Naive B cell (primary cell): ENCODE measurements around the gene SMIM5. TPM values are rescaled to one million over a fixed set of nuclear protein-coding genes. Genes with fewer than 3 reads are reported as not detected.
A peak's percentile ranks its signal among the peaks of the same experiment; 100 is the strongest.

Experiments used
- ATAC-seq, 2 donors: fragments of 150-1000 bp; cut with Tn5 transposase; 2 replicates each; pipeline ENCODE4 v1.10.0; 2021; ENCODE audit warnings: low read depth in 2 of 2, mild to moderate bottlenecking in 2 of 2, moderate library complexity in 2 of 2
- DNase-seq: peaks from one replicate; pipeline ENCODE4 v3.0.0; 2022
- H3K27ac Mint-ChIP-seq, 6 donors: one replicate each; pipeline ENCODE4 v1.8.0; 2020 to 2022; ENCODE audit warnings: mild to moderate bottlenecking in 6 of 6, mixed read lengths in 6 of 6, moderate library complexity in 5 of 6, inconsistent platforms in 2 of 6
- H3K27me3 Mint-ChIP-seq, 3 donors: one replicate each; pipeline ENCODE4 v1.8.0; 2021 to 2022; ENCODE audit warnings: mixed read lengths in 3 of 3, mild to moderate bottlenecking in 1 of 3
- H3K36me3 Mint-ChIP-seq, 2 donors: one replicate each; pipeline ENCODE4 v1.8.0; 2020 to 2022; ENCODE audit warnings: mixed read lengths in 2 of 2, inconsistent platforms in 1 of 2, mild to moderate bottlenecking in 1 of 2
- H3K4me1 Mint-ChIP-seq, 3 donors: one replicate each; pipeline ENCODE4 v1.8.0; 2020 to 2022; ENCODE audit warnings: mixed read lengths in 3 of 3, inconsistent platforms in 1 of 3, mild to moderate bottlenecking in 1 of 3, moderate library complexity in 1 of 3
- H3K4me3 Mint-ChIP-seq, 8 donors: one replicate each; pipeline ENCODE4 v1.8.0; 2020 to 2022; ENCODE audit warnings: mild to moderate bottlenecking in 8 of 8, mixed read lengths in 8 of 8, moderate library complexity in 8 of 8, inconsistent platforms in 2 of 8
- H3K9me3 Mint-ChIP-seq, 7 donors: one replicate each; pipeline ENCODE4 v1.8.0; 2020 to 2022; ENCODE audit warnings: mixed read lengths in 7 of 7, mild to moderate bottlenecking in 5 of 7, inconsistent platforms in 2 of 7, moderate library complexity in 1 of 7
- polyA plus RNA-seq, 6 donors: library from polyadenylated mRNA; unstranded; fragments of 300-500 nt; fragmentation: Illumina TruSeq; gene quantifications; one replicate each; pipeline ENCODE4 v1.2.3, GENCODE V29; 2021; ENCODE audit warnings: low read depth in 6 of 6

Gene SMIM5
- polyA plus RNA-seq, 6 donors from 2014 or later = 0.24 to 1.3 (median 1.1) TPM; not detected in 2

DNA sequence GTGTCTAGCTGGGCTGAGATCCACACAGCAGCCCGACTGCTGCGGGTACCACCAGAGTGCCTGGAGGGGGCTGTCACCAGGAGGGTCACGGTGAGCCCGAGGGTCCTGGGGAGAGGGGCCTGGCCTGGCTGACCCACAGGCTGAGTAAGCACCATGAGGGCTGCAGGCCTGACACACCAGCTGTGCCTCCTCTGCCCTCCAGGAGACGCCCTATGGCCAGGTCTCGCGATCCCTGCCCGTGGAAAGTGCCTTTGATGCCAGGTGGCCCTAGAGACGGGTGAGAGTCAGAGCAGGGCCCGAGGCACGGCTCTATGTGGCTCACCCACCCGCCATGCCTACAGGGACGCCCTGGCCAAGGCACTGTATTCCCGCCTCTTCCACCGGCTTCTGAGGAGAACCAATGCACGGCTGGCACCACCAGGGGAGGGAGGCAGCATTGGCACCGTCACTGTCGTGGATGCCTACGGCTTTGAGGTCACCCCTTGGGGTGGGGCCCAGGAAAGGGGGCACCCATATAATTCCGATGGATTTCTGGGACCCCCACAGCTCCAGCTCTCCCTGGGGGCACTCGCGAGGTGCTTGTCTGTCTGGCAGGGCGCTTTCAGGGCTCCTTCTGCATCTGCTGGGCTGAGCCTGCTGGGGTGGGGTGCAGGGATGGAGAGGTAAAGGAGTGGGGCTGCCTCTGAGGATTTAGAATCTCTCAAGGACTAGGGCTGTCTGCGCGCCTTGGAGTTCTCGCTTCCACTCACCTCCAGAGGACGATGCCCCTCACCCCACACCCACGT lies 38.5 kb upstream of the SMIM5 start:
- Mint-ChIP-seq H3K27me3 (no peaks in the 10 kb centered on the region), H3K4me3 (no peak overlapping the region), H3K4me1 (peaks cover 5 to 12% (median 9%) of the 10 kb centered on the region in 3 donors), H3K27ac (no peak overlapping the region), H3K9me3 (no peaks in the 10 kb centered on the region), H3K36me3 (no peaks in the 10 kb centered on the region)
- DNase-seq (no peak), ATAC-seq (no peak)

DNA sequence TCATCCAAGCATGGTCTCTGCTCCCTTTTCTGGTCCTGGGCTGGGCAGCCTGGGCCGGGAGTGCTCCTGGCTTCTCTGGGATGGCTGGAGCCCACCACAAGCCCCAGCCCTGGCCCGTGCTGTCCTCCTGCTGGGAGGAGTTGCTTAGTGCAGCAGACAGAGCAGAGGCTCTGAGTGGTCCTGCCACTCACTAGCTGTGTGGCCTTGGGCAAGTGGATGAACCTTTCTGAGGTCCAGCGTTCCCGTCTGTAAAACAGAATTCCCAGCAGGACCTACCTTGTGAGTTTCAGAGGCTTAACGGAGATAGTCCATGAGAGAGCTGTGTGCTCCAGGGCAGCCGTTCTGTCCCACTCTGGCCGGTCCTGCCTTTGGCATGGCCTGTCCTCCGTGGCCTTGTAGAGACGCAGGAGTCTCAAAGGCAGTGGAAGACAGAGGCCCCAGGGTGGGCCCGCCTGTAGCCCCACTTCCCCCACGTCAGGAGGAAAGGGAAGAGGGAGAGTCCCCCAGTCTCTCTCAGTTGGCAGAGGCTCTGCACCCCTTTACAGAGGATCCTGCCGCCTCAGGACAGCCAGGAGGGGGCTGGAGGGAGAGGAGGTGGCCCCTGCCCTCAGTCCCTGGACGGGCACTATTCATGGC lies 37.8 kb upstream of the SMIM5 start:
- no peaks in the 10 kb centered on the region for H3K36me3 Mint-ChIP-seq
- no peaks in the 10 kb centered on the region for H3K9me3 Mint-ChIP-seq
- DNase-seq (no peak), ATAC-seq (no peak)
- H3K4me1 Mint-ChIP-seq = peaks cover 5 to 11% (median 7%) of the 10 kb centered on the region in 3 donors
- no peaks in the 10 kb centered on the region for H3K27me3 Mint-ChIP-seq
- H3K27ac Mint-ChIP-seq = peak overlapping the region in 1 of 6 donors; percentile 7
- H3K4me3 Mint-ChIP-seq = no peak overlapping the region

DNA sequence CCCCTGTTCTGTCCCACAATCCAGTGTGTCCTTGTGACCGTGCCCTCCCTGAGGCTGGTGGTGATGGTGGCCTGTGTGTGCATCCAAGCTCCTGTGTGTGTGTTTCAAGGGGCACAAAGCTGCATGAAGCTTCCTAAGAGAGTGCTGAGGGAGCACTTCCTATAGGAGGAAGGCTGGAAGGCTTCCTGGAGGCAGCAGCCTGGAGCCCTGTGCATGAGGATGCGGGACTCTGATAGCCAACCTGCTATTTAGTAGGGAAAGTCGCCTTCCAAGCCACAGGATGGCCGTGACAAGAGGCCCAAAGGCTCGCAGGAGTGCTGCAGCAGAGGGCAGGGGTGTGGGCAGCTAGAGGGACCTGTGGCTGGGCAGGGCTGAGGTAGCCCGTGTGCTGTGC lies 37.3 kb upstream of the SMIM5 start:
- H3K9me3 Mint-ChIP-seq = no peaks in the 10 kb centered on the region
- DNase-seq = no peak
- no peaks in the 10 kb centered on the region for H3K27me3 Mint-ChIP-seq
- H3K27ac Mint-ChIP-seq = peak overlapping the region in 2 of 6 donors; percentile 7 to 52
- peaks cover 3 to 6% (median 5%) of the 10 kb centered on the region in 3 donors for H3K4me1 Mint-ChIP-seq
- no peaks in the 10 kb centered on the region for H3K36me3 Mint-ChIP-seq
- ATAC-seq = no peak
- no peak overlapping the region for H3K4me3 Mint-ChIP-seq

DNA sequence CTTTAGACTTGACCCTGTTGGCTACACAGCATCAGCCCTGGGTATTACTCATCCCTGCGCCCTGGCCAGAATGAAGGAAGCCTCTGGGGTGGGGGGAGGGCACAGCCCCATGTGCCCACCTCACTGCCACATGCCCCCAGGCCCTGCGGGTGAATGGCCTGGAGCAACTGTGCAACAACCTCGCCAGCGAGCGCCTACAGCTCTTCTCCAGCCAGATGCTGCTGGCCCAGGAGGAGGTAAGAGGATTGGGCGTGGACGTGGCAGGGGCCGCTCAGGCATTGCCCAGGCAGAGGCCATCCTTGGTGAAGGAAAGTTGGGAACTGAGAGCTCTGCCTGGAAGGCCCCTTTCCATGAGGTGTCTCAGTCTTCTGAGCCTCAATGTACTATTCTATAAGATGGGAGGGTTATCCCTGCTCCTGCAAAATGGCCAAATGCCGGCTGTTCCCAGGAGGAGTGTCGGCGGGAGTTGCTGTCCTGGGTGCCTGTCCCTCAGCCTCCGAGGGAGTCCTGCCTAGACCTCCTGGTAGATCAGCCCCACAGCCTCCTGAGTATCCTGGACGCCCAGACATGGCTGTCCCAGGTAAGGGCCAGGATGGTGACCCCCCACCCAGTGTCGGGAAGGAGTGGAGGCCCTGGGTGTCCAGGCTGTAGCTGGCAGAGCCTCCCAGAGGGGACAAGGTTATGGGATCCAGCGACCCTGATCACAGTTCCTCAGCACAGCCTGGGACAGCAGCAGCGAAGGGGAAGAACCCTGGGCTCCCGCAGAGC lies 36.7 kb upstream of the SMIM5 start:
- Mint-ChIP-seq H3K27me3 (no peaks in the 10 kb centered on the region), H3K9me3 (no peaks in the 10 kb centered on the region), H3K36me3 (no peaks in the 10 kb centered on the region), H3K4me3 (no peak overlapping the region), H3K4me1 (peaks cover 0 to 4% (median 4%) of the 10 kb centered on the region in 3 donors), H3K27ac (no peak overlapping the region)
- no peak for ATAC-seq
- no peak for DNase-seq

DNA sequence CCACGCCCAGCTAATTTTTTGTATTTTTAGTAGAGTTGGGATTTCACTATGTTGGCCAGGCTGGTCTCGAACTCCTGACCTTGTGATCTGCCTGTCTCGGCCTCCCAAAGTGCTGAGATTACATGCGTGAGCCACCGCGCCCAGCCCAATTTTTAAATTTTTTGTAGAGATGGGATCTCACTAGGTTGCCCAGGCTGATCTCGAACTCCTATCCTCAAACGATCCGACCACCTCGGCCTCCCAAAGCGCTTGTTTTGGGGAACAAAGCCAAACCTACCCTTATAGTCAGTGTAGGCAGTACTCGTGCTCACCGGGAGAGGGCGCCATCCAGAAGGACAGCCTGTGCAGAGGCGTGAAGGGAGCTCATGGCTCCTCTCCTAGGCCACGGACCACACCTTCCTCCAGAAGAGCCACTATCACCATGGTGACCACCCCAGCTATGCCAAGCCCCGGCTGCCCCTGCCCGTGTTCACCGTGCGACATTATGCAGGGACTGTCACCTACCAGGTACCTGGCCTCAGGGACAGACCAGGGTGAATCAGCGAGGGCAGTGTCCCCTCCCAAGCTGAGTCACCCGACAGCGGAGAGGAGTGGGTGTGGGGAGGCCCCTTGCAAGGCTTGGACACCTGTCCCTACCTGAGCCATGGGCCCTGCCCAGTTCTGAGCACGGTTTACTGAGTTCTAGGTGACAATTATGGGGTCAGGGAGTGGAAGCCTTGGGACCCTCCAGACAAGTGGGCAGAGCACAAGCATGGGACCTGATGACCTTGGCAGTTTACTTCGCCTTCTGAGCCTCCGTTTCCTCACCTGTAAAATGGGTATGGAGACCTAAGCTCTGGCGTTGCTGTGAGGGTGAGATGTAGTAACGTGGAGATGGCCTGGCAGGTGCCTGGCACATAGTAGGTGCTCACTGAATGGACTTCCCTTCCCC lies 31.9 kb upstream of the SMIM5 start:
- ATAC-seq (peak; percentile 75 to 88), DNase-seq (peak; percentile 31)
- H3K4me1 Mint-ChIP-seq = peaks cover 0 to 11% (median 4%) of the 10 kb centered on the region in 3 donors
- H3K4me3 Mint-ChIP-seq = peak overlapping the region in 1 of 8 donors; percentile 42
- H3K36me3 Mint-ChIP-seq = peaks cover 0 to 8% of the 10 kb centered on the region in 2 donors
- H3K27ac Mint-ChIP-seq = peak overlapping the region in 1 of 6 donors; percentile 37
- no peaks in the 10 kb centered on the region for H3K27me3 Mint-ChIP-seq
- H3K9me3 Mint-ChIP-seq = no peaks in the 10 kb centered on the region

DNA sequence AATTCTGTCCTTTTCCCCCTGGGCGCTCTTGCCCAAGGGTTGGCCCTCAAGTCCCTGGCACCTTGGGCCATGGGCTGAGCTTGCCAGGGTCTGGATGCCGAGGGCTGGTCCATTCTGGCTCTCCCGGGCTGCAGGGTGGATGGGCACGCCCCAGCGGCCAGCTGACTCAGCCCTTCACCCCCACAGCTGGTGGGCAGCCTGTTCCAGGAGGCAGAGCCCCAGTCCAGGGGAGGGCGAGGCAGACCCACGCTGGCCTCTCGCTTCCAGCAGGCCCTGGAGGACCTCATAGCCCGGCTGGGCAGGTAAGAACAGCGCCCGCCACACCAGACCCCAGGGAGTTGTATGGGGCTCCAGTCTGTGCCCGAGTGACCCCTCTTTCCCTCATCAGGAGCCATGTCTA lies 30.6 kb upstream of the SMIM5 start:
- Mint-ChIP-seq H3K36me3 (peaks cover 0 to 8% of the 10 kb centered on the region in 2 donors), H3K4me1 (peaks cover 0 to 11% (median 6%) of the 10 kb centered on the region in 3 donors), H3K9me3 (no peaks in the 10 kb centered on the region), H3K27me3 (no peaks in the 10 kb centered on the region), H3K4me3 (no peak overlapping the region), H3K27ac (no peak overlapping the region)
- no peak for DNase-seq
- ATAC-seq = no peak

DNA sequence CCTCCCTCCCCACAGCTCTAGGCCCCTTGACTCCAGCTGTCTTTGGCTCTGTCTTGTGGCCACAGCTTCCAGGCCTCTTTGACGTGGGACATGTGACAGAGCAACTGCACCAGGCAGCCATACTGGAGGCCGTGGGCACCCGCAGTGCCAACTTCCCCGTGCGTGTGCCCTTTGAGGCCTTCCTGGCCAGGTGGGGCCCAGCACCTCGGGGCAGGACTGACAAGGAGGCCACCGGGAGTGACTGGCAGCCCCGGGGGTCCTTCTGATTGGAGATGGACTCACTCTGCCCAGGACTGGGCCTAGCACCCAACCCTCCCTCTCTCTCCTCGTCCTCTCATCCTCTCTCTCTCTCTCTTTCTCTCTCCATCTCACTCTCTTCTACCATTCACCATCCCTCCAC lies 30.1 kb upstream of the SMIM5 start:
- H3K36me3 Mint-ChIP-seq = peaks cover 0 to 8% of the 10 kb centered on the region in 2 donors
- DNase-seq (no peak), ATAC-seq (no peak)
- peak overlapping the region in 1 of 8 donors; percentile 30 for H3K4me3 Mint-ChIP-seq
- H3K4me1 Mint-ChIP-seq = peaks cover 0 to 11% (median 6%) of the 10 kb centered on the region in 3 donors
- no peaks in the 10 kb centered on the region for H3K27me3 Mint-ChIP-seq
- H3K9me3 Mint-ChIP-seq = no peaks in the 10 kb centered on the region
- H3K27ac Mint-ChIP-seq = no peak overlapping the region

DNA sequence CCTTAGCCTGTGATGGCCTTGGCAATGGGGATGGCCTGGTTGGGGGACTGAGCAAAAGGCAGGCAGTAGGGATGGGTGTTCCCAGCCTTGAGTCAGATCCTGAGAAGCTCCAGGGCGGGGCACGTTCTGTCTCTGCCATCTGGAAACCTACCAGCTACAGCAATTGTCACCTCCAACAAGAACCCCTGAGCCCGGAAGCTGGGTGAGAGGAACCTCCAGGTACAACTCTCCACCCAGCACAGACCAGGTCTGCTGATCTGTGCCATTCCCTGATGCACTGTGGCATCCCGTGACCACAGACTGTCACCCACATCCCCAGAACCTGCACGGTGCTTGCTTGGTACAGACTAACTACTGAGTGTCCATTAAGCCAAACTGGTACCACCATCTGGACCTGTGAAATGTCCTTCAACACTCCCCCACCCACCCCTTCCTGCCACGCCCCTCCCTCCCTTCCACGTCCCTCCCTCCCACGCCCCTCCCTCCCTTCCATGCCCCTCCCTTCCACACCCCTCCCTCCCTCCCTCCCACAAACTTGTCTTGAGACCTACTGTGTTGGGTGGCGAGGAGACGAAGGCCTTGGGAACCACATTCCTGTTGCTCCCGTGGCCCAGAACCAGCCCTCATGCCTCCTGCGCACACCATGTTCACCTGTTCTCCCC lies 29.1 kb upstream of the SMIM5 start:
- H3K4me3 Mint-ChIP-seq = no peak overlapping the region
- H3K27ac Mint-ChIP-seq = peak overlapping the region in 2 of 6 donors; percentile 21 to 89
- DNase-seq (no peak), ATAC-seq (no peak)
- peaks cover 0 to 8% of the 10 kb centered on the region in 2 donors for H3K36me3 Mint-ChIP-seq
- H3K27me3 Mint-ChIP-seq = no peaks in the 10 kb centered on the region
- no peaks in the 10 kb centered on the region for H3K9me3 Mint-ChIP-seq
- H3K4me1 Mint-ChIP-seq = peaks cover 0 to 11% (median 6%) of the 10 kb centered on the region in 3 donors

DNA sequence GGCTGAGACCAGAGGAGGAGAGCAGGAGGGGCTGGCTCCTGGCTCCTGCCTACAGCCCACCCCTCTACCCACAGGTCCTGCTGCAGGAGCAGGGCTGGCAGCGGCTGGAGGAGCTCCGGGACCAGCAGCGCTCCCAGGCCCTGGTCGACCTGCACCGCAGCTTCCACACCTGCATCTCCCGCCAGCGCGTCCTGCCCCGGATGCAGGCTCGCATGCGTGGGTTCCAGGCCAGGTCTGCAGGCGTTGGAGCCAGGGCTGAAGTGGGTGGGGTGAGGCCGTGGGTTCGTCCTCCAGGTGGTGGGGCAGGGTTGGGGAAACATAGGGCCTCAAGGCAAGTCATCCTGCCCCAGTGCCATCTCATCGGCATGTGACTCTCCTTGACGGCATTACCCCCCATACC lies 27.4 kb upstream of the SMIM5 start:
- Mint-ChIP-seq H3K4me1 (peaks cover 0 to 11% (median 6%) of the 10 kb centered on the region in 3 donors), H3K27me3 (no peaks in the 10 kb centered on the region), H3K9me3 (no peaks in the 10 kb centered on the region), H3K4me3 (peak overlapping the region in 1 of 8 donors; percentile 27), H3K27ac (peak overlapping the region in 2 of 6 donors; percentile 51 to 70), H3K36me3 (peaks cover 0 to 8% of the 10 kb centered on the region in 2 donors)
- ATAC-seq (no peak), DNase-seq (no peak)

DNA sequence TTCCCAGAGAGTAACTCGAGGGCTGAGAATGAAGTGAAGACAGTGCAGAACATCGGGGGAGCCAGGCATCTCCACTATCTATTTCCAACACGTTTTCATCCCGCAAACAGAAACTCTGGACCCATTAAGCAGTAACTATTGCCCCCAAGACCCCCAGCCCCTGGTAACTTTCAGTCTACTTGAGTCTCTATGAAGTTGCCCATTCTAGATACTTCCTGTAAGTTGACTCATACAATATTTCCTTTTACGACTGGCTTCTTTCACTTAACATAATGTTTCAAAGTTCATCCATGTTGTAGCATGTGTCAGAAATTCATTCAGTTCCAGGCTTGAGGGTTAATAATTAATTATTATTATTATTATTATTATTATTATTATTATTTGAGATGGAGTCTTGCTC lies 26.1 kb upstream of the SMIM5 start:
- Mint-ChIP-seq H3K4me3 (no peak overlapping the region), H3K9me3 (no peaks in the 10 kb centered on the region), H3K27me3 (no peaks in the 10 kb centered on the region), H3K4me1 (peaks cover 0 to 7% (median 4%) of the 10 kb centered on the region in 3 donors), H3K36me3 (peaks cover 0 to 8% of the 10 kb centered on the region in 2 donors), H3K27ac (no peak overlapping the region)
- no peak for DNase-seq
- ATAC-seq = no peak

DNA sequence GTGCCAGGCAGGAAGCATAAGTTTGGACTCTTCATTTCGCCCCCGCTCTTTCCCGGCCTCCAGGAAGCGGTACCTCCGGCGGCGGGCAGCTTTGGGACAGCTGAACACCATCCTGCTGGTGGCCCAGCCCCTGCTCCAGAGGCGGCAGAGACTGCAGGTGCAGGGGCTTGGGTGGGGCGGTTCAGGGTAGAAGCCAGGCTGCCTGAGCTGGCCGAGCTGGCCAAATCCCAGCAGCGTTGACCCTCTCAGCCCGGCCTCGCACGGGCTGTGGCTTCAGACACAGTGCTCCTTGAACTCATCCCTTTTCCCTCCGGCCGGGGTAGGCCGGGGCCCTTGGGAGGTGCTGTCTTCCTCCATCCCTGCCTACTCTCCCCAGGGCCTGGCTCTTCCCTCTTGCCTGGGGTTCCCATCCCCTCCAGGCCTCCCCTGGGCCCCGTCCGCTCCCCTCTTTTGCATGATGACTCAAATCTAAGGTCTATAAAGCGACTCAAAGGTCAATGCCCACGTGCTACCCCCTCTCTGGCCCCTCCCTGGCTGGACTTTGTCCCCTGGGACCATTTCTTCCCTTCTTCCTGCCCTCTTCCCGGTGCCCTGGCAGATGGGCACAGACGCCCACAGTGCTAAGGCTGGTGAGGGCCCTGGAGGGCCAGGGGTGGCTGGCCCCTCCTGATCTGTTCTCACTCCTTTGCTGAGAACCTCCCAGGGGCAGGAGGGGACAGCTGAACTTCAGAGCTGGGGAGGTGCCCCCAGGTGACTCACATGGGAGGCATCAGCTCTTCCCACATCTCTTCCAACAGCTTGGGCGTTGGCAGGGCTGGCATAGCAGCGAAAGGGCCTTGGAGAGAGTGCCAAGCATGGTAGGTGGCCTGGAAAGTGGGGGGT lies 22.9 kb upstream of the SMIM5 start:
- no peak for ATAC-seq
- no peak overlapping the region for H3K4me3 Mint-ChIP-seq
- H3K9me3 Mint-ChIP-seq = no peaks in the 10 kb centered on the region
- no peaks in the 10 kb centered on the region for H3K36me3 Mint-ChIP-seq
- H3K27ac Mint-ChIP-seq = no peak overlapping the region
- H3K4me1 Mint-ChIP-seq = peaks cover 0 to 4% (median 2%) of the 10 kb centered on the region in 3 donors
- no peaks in the 10 kb centered on the region for H3K27me3 Mint-ChIP-seq
- no peak for DNase-seq
